ENCODE data around the gene MRPL18. TPM values are rescaled to one million over a fixed set of nuclear protein-coding genes. Genes with fewer than 3 reads are reported as not detected.
"Not testable (repeated sequence)": the region's sequence is repeated elsewhere in the genome, so short reads cannot be mapped to it uniquely, and the experiment has no call there.

MRPL18 gene
- total RNA-seq, 1 experiment from 2014 or later: 95.2 TPM

GRCh38 chr6:159821122-159821521 is 30.9 kb downstream of the MRPL18 start (continued):
- TF ChIP-seq GRHL2 (CRISPR knock-in tag; IDR thresholded peaks at IDR 0.05; ENCODE audit: insufficient replicate concordance, severe bottlenecking): no peak
- TF ChIP-seq TCF7 (CRISPR knock-in tag; IDR thresholded peaks at IDR 0.05; ENCODE audit: low read depth): no peak
- TF ChIP-seq PREB (CRISPR knock-in tag; IDR thresholded peaks at IDR 0.05; ENCODE audit: borderline replicate concordance): no peak

- ChIA-PET POLR2A (no interaction called here), CTCF (interaction anchor here (1.2 kb wide), 1 partner anchor 12 kb away, joined by 4 read pairs; no protein-coding TSS in a partner anchor)
- TF ChIP-seq FOXP1 (CRISPR knock-in tag; IDR thresholded peaks at IDR 0.05; ENCODE audit: borderline replicate concordance) (no peak), ZNF232 (CRISPR knock-in tag; IDR thresholded peaks at IDR 0.05) (no peak), ERG (CRISPR knock-in tag; IDR thresholded peaks at IDR 0.05) (no peak), TEAD1 (CRISPR knock-in tag; IDR thresholded peaks at IDR 0.05) (no peak), CTCF (IDR thresholded peaks at IDR 0.05) (no peak), GRHL2 (CRISPR knock-in tag; IDR thresholded peaks at IDR 0.05; ENCODE audit: insufficient replicate concordance, severe bottlenecking) (no peak), MYBL2 (CRISPR knock-in tag; IDR thresholded peaks at IDR 0.05) (no peak), E2F5 (CRISPR knock-in tag; IDR thresholded peaks at IDR 0.05) (no peak), ZMAT4 (CRISPR knock-in tag; IDR thresholded peaks at IDR 0.05) (no peak), MLX (CRISPR knock-in tag; IDR thresholded peaks at IDR 0.05) (no peak), ZBTB43 (CRISPR knock-in tag; IDR thresholded peaks at IDR 0.05) (no peak)
- Mint-ChIP-seq H3K36me3 (no peaks in the 10 kb centered on the region), H3K4me1 (peaks cover 23% of the 10 kb centered on the region), H3K4me3 (no peak overlapping the region), H3K27me3 (ENCODE audit: low read depth) (no peaks in the 10 kb centered on the region; the same call in 1 of the 2 replicates), H3K9me3 (no peaks in the 10 kb centered on the region), H3K27ac (no peak overlapping the region)
- ATAC-seq: no peak
- no peak for DNase-seq (ENCODE audit: low spot score)
Observed at GRCh38 chr6:159821726-159822125, 31.5 kb downstream of the MRPL18 start.

GRCh38 chr6:159823953-159824352 is 33.7 kb downstream of the MRPL18 start:
- TF ChIP-seq ZNF671 (CRISPR knock-in tag; IDR thresholded peaks at IDR 0.05): no peak
- ATAC-seq (no peak), DNase-seq (ENCODE audit: low spot score) (no peak)
- no peaks in the 10 kb centered on the region; the same call in 1 of the 2 replicates for H3K27me3 Mint-ChIP-seq (ENCODE audit: low read depth)
- H3K4me3 Mint-ChIP-seq: no peak overlapping the region
- no peak overlapping the region for H3K27ac Mint-ChIP-seq
- no peaks in the 10 kb centered on the region for H3K9me3 Mint-ChIP-seq
- CTCF ChIA-PET: no interaction called here
- peaks cover 42% of the 10 kb centered on the region for H3K4me1 Mint-ChIP-seq
- H3K36me3 Mint-ChIP-seq: no peaks in the 10 kb centered on the region
- POLR2A ChIA-PET: no interaction called here

- H3K4me3 Mint-ChIP-seq; POLR2A ChIA-PET; H3K9me3 Mint-ChIP-seq; H3K27ac Mint-ChIP-seq; DNase-seq (ENCODE audit: low spot score); H3K27me3 Mint-ChIP-seq (ENCODE audit: low read depth); H3K36me3 Mint-ChIP-seq; CTCF ChIA-PET; ATAC-seq: not testable (repeated sequence)
- peaks cover 44% of the 10 kb centered on the region for H3K4me1 Mint-ChIP-seq
Observed at GRCh38 chr6:159824690-159825089, 34.4 kb downstream of the MRPL18 start.
